ENCODE data around the gene UNC45B.
"Not testable (repeated sequence)": the region's sequence is repeated elsewhere in the genome, so short reads cannot be mapped to it uniquely, and the experiment has no call there.

Gene UNC45B

GRCh38 chr17:35214631-35215273 is 67.1 kb downstream of the UNC45B start:
- no peak for DNase-seq (ENCODE audit: low spot score)

- DNase-seq (ENCODE audit: low spot score): no peak
Observed at GRCh38 chr17:35217107-35217506, 69.5 kb downstream of the UNC45B start.

GRCh38 chr17:35218915-35219314 is 71.3 kb downstream of the UNC45B start:
- DNase-seq (ENCODE audit: low spot score): peak; percentile 1

- DNase-seq (ENCODE audit: low spot score): no peak
Observed at GRCh38 chr17:35222452-35222851, 74.8 kb downstream of the UNC45B start.

- no peak for DNase-seq (ENCODE audit: low spot score)
Observed at GRCh38 chr17:35224436-35224835, 76.8 kb downstream of the UNC45B start.

- no peak for DNase-seq (ENCODE audit: low spot score)
Observed at GRCh38 chr17:35227546-35227945, 79.9 kb downstream of the UNC45B start.

GRCh38 chr17:35229638-35230037 is 82.0 kb downstream of the UNC45B start:
- no peak for DNase-seq (ENCODE audit: low spot score)

GRCh38 chr17:35234315-35234714 is 86.7 kb downstream of the UNC45B start:
- DNase-seq (ENCODE audit: low spot score): not testable (repeated sequence)

- no peak for DNase-seq (ENCODE audit: low spot score)
Observed at GRCh38 chr17:35235289-35235688, 87.7 kb downstream of the UNC45B start.

- no peak for DNase-seq (ENCODE audit: low spot score)
Observed at GRCh38 chr17:35235917-35236316, 88.3 kb downstream of the UNC45B start.

GRCh38 chr17:35236821-35237220 is 89.2 kb downstream of the UNC45B start:
- no peak for DNase-seq (ENCODE audit: low spot score)

GRCh38 chr17:35238821-35239220 is 91.2 kb downstream of the UNC45B start:
- DNase-seq (ENCODE audit: low spot score): no peak
